GM21390 (cell line): ENCODE data around the gene PTS.

Source experiments
- ATAC-seq: cut with Tn5 transposase; IDR thresholded peaks from one replicate; pipeline ENCODE4 v1.9.1; 2021; ENCODE audit not compliant: unreplicated experiment

The PTS gene

GRCh38 chr11:112221274-112221835 lies 4.9 kb upstream of the PTS start:
- ATAC-seq, result no peak

- no peak for ATAC-seq
These were observed 3.9 kb upstream of the PTS start for GRCh38 chr11:112222303-112222702.

- ATAC-seq, result no peak
These were observed 3.1 kb upstream of the PTS start for GRCh38 chr11:112223121-112223520.

GRCh38 chr11:112223754-112224532 lies 2.3 kb upstream of the PTS start:
- no peak for ATAC-seq

- no peak for ATAC-seq
These were observed 521 bp upstream of the PTS start for GRCh38 chr11:112225753-112226061.

- ATAC-seq, result peak; percentile 51
These were observed 688 bp downstream of the PTS start for GRCh38 chr11:112226831-112227401.

GRCh38 chr11:112227471-112227870 lies 1.2 kb downstream of the PTS start:
- ATAC-seq, result no peak

GRCh38 chr11:112228706-112229105 lies 2.5 kb downstream of the PTS start:
- ATAC-seq, result no peak

GRCh38 chr11:112229159-112229558 lies 2.9 kb downstream of the PTS start:
- no peak for ATAC-seq

GRCh38 chr11:112229746-112230433 lies 3.7 kb downstream of the PTS start:
- no peak for ATAC-seq

- no peak for ATAC-seq
These were observed 5.7 kb downstream of the PTS start for GRCh38 chr11:112231952-112232351.

- ATAC-seq, result peak; percentile 85
These were observed 9.6 kb downstream of the PTS start for GRCh38 chr11:112235750-112236390.

- no peak for ATAC-seq
These were observed 11.2 kb downstream of the PTS start for GRCh38 chr11:112237451-112237850.

GRCh38 chr11:112238041-112238440 lies 11.8 kb downstream of the PTS start:
- no peak for ATAC-seq

GRCh38 chr11:112241486-112241885 lies 15.3 kb downstream of the PTS start:
- no peak for ATAC-seq

GRCh38 chr11:112247201-112247600 lies 21.0 kb downstream of the PTS start:
- ATAC-seq, result no peak

GRCh38 chr11:112248201-112248600 lies 22.0 kb downstream of the PTS start:
- ATAC-seq, result no peak

- no peak for ATAC-seq
These were observed 23.8 kb downstream of the PTS start for GRCh38 chr11:112249871-112250610.

- ATAC-seq, result no peak
These were observed 27.5 kb downstream of the PTS start for GRCh38 chr11:112253605-112254242.

GRCh38 chr11:112255067-112255720 lies 29.0 kb downstream of the PTS start:
- no peak for ATAC-seq
